C4-2B (cell line): Measurements from ENCODE around the gene SLC16A8.

ENCODE experiments used
- CTCF ChIP-seq: fragments of 450-650 bp; conservative IDR thresholded peaks from 2 replicates; pipeline ENCODE4 v1.5.1; 2017; ENCODE audit warnings: mild to moderate bottlenecking
- ZFX ChIP-seq: fragments of 450-650 bp; IDR thresholded peaks from 2 replicates; pipeline ENCODE4 v1.6.1; 2017

GRCh38 chr22:38038426-38038825, 45.6 kb downstream of the SLC16A8 start:
- TF ChIP-seq CTCF (no peak), ZFX (no peak)
